DMS53 treated with DMSO at 0.1 percent for 48 hours (cell line): ENCODE data around the gene KRTAP5-1.
"Not testable (repeated sequence)": the region's sequence is repeated elsewhere in the genome, so short reads cannot be mapped to it uniquely, and the experiment has no call there.

Source experiments
- DNase-seq: peaks from one replicate; lab custom pipeline; 2025; ENCODE audit not compliant: unreplicated experiment; lab: John Stamatoyannopoulos, UW

The KRTAP5-1 gene, protein sequence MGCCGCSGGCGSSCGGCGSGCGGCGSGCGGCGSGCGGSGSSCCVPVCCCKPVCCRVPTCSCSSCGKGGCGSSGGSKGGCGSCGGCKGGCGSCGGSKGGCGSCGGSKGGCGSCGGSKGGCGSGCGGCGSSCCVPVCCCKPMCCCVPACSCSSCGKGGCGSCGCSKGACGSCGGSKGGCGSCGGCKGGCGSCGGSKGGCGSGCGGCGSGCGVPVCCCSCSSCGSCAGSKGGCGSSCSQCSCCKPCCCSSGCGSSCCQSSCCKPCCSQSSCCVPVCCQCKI

DNA sequence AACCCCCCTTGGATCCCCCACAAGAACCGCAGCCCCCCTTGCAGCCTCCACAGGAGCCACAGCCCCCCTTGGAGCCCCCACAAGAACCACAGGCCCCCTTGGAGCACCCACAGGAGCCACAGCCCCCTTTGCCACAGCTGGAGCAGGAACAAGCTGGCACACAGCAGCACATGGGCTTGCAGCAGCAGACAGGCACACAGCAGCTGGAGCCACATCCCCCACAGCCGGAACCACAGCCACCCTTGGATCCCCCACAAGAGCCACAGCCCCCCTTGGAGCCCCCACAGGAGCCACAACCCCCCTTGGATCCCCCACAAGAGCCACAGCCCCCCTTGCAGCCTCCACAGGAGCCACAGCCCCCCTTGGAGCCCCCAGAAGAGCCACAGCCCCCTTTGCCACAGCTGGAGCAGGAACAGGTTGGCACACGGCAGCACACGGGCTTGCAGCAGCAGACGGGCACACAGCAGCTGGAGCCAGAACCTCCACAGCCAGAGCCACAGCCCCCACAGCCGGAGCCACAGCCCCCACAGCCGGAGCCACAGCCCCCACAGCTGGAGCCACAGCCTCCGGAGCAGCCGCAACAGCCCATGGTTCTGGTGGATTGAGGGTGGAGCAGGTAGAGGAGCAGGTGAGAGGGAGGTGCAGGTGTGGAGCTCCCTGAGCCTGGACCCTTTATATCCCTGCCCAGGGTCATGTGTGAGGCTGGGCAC lies at the start of gene KRTAP5-1:
Gene KRTAP5-1, minus strand, starts transcription at position 623 of the 710 bp plus-strand sequence. Its CDS starts 34 bp downstream, at position 589.
- not testable (repeated sequence) for DNase-seq

DNA sequence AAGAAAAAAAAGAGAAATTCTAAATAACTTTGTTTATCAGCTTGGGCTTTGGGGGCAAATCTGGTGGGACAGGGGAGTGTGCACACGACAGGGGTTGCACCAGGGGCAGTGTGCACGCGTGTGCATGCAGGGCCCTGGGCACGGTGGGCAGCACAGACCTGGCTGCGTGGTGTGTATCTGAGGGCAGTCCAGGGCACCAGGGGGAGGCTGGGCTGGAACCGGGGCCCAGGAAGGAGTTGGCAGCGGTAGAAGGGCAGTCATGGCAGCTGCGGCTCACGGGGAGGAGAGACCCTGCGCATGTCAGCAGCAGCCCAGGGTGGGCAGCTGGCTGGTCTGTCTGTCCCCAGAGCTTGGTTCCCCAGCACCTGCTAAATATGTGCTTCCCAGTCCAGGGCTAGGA lies 48.8 kb upstream of the KRTAP5-1 start:
- DNase-seq = no peak

DNA sequence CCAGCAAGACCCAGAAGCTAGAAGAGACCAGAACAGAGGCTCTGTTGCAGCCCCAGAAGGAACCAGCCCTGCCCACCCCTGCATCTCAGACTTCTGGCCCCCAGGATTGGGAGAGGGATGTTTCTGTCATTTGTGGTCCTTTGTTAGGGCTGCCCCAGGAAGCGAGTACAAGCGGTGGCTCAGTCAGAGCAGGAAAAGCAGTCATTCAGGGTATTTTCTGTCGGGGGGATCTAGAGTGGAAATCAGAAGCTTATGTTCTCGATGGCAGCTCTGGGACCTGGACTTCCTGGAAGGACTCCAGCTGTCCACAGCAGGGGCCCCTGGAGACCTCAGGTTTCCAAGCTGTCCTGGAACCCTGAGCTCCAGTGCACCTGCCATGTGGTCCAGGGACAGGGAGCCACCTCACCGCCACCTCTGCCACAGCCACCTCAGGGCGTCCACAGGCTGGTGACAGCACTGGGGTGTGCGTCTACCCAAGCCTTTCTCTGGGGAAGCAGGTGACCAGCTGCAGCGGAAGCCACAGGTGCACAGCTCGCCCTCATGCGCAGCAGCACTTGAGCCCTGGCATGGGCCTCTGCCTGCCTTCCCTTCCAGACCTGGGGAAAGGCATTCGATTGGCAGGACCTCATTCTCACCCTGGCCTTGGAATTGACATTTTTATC lies 47.1 kb upstream of the KRTAP5-1 start:
- DNase-seq = no peak

DNA sequence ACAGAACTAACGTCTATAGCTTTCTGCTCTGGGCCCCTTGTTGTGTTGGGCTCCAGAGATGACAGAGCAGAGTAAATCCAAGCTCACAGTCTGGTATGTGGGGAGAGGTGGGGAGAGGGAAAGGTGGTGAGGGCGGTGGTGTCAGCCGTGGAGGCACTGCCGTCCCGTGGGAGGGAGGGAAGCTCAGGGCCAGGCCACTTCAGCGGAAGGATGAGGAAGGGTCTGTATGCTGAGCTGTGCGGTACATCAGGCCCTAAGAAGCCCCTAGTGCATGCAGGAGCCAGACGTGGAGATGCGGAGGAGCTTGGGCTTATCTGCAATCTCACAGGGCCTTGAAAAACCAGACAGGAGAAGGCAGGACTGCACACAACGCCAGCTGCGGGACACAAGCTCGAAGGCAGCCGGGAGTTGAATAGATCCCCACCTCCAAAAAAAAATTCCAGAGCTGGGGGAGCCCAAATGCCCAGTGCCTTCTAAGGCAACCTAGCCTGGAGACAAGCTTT lies 46.0 kb upstream of the KRTAP5-1 start:
- DNase-seq = no peak

DNA sequence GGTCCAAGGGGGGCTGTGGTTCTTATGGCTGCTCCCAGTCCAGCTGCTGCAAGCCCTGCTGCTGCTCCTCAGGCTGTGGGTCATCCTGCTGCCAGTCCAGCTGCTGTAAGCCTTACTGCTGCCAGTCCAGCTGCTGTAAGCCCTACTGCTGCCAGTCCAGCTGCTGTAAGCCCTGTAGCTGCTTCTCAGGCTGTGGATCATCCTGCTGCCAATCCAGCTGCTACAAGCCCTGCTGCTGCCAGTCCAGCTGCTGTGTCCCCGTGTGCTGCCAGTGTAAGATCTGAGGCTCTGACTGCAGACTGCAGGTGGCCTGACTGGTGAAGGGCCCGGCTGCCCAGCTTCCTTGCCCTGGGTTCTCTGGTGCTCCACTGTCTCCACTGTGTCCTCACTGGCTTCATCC lies 45.2 kb upstream of the KRTAP5-1 start:
- no peak for DNase-seq

DNA sequence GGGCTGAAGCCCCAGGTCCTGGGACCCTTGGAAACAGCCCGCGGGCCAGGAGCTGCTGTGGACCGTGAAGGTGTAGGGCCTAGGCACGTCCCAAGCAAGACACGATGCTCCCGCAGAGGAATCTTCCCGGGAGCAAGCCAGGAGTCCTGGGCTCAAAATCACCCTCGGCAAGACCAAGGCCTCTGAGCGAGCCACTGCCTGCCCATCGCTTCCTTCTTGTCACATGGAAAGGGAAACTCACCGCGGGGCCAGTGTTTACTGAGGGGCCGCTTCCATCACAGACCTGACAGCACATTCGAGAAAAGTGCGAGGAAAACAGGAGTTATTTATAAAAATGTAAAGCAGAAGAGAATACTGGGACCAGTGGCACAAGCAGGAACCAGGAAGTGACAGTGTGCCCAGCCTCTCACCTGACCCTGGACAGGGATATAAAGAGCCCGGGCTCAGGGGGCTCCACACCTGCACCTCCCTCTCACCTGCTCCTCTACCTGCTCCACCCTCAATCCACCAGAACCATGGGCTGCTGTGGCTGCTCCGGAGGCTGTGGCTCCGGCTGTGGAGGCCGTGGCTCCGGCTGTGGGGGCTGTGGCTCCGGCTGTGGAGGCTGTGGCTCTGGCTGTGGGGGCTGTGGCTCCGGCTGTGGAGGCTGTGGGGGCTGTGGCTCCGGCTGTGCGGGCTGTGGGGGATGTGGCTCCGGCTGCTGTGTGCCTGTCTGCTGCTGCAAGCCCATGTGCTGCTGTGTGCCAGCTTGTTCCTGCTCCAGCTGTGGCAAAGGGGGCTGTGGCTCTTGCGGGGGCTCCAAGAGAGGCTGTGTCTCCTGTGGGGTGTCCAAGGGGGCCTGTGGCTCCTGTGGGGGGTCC lies 44.5 kb upstream of the KRTAP5-1 start, which contains the start of gene KRTAP5-5:
Gene KRTAP5-5, plus strand, starts transcription at position 450 of the 860 bp plus-strand sequence. Its CDS starts 66 bp downstream, at position 516.
- DNase-seq = no peak

DNA sequence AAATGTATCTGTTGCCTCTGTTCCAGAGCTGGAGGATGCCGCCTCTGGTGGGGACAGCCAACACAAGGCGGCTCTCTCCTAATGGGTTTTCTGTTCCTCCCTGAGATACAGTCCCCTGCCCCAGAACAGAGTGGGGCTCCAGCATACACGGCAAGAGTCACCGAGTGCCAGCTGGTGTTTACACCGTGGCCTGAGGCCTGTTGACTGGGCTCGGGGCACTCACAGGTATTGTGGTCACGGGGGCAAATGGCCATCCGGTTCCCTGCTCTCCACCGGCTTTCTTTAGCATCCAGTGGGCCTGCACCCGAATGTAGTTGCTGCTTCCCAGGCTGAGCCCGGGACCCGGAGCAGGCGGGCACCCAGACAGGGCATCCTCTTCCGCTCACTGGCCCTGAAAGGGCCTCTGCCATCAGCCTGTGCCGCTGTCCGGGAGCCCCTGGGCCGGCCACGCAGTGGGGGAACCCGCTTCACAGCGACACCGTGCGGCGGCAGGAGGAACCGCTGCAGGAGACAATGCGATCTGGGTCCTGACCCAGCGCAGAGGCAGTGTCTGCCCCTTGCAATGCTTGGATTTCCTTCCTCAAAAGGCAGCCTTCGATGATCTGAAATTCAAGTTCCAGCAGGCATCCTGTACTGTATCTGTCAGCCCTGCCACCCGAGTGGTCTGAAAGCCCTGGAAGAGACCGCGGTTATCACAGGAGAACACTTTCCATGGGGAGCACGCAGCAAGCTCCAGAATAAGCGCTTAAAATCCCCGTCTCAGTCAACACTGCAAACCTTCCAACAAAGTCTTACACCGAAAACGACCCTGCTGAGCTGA lies 43.6 kb upstream of the KRTAP5-1 start:
- peak; percentile 35 for DNase-seq

DNA sequence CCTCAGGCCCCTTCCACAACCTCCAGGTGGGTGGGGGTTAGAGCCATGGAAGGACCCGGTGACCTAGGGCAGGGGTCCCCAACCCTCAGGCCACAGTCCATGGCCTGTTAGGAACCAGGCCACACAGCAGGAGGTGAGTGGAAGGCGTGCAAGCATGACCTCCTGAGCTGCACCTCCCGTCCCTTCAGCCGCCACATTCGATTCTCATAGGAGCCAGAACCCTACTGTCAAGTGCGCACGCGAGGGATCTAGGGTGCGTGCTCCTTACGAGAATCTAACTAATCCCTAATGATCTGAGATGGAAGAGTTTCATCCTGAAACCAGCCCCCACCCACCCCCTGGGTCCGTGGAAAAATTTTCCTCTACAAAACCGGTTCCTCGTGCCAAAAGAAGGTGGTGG lies 40.5 kb upstream of the KRTAP5-1 start:
- no peak for DNase-seq

DNA sequence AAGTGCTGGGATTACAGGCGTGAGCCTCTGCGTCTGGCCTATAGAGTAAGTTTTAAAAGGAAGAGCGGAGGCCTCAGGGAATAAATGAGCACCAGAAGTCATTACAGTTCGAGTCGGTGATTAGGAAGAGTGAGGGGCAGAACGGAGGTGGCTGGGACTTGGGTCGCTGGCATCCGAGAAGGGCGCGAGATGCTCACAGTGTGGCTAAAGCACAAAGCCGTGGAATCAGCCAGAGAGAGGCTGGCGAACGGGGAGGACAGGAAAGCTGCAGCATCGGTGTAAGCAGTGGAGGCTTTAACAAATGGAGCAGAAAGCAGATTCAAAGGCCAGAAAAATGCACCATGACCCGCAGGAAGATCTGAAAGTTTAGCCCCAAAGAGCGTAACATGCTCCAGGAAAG lies 39.5 kb upstream of the KRTAP5-1 start:
- DNase-seq = no peak

DNA sequence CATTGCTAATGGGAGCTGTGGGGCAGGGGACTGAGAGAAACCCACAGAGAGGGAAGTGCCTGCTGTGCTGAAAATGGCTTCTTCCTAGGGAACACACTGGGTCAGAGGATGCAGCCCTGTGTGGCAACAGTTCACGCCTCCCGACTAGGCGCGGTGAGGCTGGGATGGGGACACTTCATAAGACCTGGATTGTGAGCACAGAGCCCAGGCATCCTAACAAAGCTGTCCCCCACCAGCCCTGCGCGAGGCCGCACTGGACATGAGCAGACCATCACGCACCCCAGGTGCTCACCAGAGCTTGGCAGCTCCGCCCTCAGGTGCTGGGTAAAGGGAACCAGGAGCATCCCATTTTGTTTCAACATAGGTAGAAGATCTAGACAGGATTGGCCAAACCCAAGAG lies 38.6 kb upstream of the KRTAP5-1 start:
- DNase-seq = no peak

DNA sequence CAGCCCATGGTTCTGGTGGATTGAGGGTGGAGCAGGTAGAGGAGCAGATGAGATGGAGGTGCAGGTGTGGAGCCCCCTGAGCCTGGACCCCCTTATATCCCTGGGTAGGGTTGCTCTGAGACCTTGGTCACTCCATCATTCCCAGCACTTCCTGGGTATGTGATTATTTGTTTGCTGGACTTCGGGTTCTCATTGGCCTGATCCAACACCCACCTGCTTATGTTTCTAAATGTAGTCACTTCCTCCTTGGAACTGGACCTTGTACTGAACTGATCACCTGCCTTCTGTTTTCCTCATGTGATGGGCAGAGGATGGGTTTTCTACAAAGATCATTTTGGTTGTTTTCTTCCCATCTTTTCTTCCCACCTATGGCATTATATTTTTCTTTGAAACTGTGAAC lies 37.0 kb upstream of the KRTAP5-1 start, which contains the start of gene KRTAP5-4:
Gene KRTAP5-4, minus strand, starts transcription at position 53 of the 400 bp plus-strand sequence. Its CDS starts 45 bp downstream, at position 8.
- DNase-seq = no peak

DNA sequence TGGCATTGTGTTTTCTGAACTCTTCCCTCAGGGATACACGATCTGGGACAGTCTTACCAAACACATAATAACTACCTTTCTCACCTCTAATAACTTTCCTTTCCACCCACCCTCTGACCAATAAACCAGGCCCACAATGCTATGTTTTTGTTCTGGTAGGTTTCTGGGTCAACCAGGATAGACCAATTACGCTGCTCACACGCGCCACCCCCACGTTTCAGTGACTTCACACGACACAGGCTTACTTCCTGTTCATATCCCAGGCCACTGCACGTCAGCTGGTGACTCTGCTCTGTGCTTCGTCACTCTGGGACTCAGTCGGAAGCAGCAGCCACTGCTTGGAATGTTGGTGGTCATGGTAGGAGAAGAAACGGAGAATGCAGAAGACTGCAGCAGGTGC lies 34.4 kb upstream of the KRTAP5-1 start:
- DNase-seq = no peak

DNA sequence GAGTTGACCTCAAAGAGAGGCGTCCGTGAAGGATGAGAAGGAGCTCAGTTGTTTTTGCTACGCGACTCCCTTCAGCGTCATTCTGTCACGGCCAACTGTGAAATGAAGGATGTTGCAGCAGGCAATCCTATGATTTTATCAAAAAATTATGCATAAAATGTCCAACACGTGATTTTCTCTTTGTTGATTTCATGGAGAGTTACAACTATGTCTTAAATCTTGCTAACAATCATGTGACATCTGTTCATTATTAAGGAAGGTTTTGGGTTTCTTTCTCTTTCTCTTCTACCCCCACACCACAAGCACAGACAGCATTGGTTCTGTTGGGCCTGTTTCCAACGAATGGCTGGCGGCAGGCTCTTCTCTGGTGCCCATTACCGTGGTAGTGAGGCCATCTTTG lies 33.1 kb upstream of the KRTAP5-1 start:
- no peak for DNase-seq

DNA sequence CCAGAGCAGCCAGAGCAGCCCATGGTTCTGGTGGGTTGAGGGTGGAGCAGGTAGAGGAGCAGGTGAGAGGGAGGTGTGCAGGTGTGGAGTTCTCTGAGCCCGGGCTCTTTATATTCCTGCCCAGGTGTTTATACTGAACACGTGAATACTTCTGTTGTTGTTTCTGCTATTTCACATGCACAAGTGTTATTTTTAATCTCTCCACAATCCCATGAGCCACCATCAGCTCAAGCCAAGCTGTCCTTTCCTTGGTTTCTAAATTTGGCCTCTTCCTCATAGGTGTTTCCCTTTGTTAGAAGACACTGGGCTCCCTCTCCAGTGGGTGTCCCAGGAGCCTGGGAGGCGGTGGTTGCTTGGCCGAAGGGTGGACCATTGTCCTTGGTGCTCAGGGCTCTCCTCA lies 23.3 kb upstream of the KRTAP5-1 start, which contains the start of gene KRTAP5-3:
Gene KRTAP5-3, minus strand, starts transcription at position 101 of the 400 bp plus-strand sequence. Its CDS starts 78 bp downstream, at position 23.
- DNase-seq = peak; percentile 7

DNA sequence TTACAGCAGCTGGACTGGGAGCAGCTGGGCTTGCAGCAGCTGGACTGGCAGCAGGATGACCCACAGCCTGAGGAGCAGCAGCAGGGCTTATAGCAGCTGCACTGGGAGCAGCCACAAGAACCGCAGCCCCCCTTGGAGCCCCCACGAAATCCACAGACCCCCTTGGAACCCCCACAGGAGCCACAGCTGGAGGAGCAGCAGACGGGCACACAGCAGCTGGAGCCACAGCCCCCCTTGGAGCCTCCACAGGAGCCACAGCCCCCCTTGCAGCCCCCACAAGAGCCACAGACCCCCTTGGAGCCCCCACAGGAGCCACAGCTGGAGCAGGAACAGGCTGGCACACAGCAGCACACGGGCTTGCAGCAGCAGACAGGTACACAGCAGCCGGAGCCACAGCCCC lies 22.8 kb upstream of the KRTAP5-1 start:
- DNase-seq = not testable (repeated sequence)

DNA sequence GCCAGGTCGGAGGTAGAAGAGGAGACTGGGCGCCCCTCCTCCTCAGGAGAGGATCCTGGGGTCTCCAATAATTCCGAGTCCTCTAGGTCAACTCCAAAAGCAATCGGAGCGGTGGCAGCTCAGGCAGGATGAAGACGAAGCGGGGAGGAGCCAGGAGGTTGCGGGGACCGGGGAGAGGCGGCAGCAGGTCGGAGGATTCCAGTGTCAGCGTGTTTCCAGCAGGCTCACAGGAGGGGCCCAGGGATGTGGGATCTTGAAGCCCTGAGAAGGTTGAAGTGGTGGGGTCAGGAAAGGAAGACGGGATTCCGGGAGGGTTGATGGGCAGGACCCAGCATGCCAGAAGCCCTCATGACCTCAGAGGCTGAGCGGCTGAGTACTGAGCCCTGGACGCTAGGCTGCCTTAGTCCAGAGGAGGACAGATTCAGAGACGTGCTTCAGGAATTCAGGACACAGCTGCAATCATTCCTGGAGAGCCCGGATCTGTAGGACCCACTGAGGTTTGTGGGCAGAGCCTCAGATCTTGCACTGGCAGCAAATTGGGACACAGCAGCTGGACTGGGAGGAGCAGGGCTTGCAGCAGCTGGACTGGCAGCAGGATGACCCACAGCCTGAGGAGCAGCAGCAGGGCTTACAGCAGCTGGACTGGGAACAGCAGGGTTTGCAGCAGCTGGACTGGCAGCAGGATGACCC lies 22.2 kb upstream of the KRTAP5-1 start:
- not testable (repeated sequence) for DNase-seq

DNA sequence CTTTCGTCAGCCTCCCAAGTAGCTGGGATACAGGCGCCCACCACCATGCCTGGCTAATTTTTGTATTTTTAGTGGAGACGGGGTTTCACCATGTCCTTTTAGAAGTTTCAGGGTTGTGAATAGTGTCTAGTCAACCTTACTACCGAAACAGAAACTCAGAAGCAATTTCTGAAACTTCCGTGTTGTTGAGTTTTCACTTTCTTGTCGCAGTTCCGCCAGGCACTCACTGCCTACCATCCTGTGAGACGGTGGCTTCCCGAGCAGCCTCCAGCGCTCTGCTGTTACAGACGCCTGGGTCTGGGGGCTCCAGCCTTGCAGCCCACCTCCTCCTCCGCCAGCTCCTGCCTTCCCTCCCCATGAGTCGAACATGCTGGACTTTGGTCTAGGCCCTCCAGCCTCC lies 20.8 kb upstream of the KRTAP5-1 start:
- DNase-seq = not testable (repeated sequence)

DNA sequence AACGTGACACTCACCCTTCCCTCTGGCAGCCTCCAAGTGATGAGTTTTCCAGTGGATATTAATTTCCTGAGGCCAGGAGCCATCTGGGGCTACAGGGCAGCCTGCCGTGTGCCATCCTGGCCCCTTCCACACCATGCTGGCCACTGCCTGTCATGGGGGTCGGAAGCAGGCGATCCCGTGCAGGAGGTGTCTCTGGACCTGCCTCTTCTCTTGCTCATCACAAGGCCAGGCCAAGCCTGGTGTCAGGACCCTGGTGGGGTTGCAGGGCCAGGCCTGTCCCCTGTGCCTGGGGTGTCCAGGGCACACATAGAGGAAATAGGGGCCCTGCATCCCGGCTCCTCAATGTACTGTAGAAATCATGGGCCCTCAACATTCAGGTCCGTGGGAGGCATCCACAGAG lies 19.6 kb upstream of the KRTAP5-1 start:
- DNase-seq = no peak

DNA sequence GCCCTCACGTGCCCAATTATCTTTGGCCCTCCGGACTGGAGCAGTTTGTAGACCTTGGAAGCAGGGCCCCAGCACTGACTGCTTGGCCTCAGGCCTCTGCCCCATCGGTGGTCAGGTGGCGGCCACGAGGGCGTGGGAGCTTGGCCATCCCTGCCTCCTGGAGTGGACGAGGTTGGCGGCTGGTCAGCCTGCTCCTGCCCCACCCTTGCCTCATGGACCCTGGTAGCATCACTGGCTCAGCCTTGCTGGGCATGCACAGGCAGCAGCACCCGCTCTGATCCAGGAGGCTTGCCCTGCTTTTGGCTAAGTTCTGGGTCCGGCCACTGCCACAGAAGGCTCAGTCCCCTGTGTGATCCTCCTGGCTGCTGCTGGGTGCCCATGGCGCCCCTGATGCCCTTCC lies 19.1 kb upstream of the KRTAP5-1 start:
- no peak for DNase-seq
